B cell (primary cell): ENCODE data around the gene TOMM6. TPM values are rescaled to one million over a fixed set of nuclear protein-coding genes. Genes with fewer than 3 reads are reported as not detected.

Experiments
- ATAC-seq: fragments of 200-7000 bp; cut with Tn5 transposase; one replicate; pipeline ENCODE4 v1.10.0; 2021; ENCODE audit warnings: low read depth, mild to moderate bottlenecking, moderate number of reproducible peaks, moderate library complexity
- CTCF ChIA-PET: fragments of 350-600 bp; sonication (Branson Sonifier 250); formaldehyde crosslinking; loops from one replicate; lab custom pipeline; 2021; ENCODE audit warnings: antibody characterized with exemption, inconsistent platforms; lab: Charles Lee
- POLR2A ChIA-PET: fragments of 350-600 bp; sonication (Branson Sonifier 250); formaldehyde crosslinking; loops from one replicate; lab custom pipeline; 2021; ENCODE audit warnings: antibody characterized with exemption; lab: Charles Lee
- DNase-seq: peaks from one replicate; pipeline ENCODE4 v3.0.0; 2013
- H2AFZ ChIP-seq: 2 replicates; pipeline ENCODE4 v1.6.1; 2012; ENCODE audit warnings: mild to moderate bottlenecking, low read depth, low read length; ENCODE audit not compliant: insufficient read depth, poor library complexity, severe bottlenecking
- H3K27ac ChIP-seq, 2 donors: 1 replicate in 1 of 2; 2 replicates in 1 of 2; pipeline ENCODE4 v1.5.1; 2012 to 2013; ENCODE audit warnings: low read length in 2 of 2, mild to moderate bottlenecking in 2 of 2, moderate library complexity in 1 of 2
- H3K27me3 ChIP-seq, 4 experiments: fragments of 200-600 bp in 1 of 4; sonication (generic) in 1 of 4; replicated peaks in 1 of 4; 1 replicate in 2 of 4; 2 replicates in 2 of 4; pipeline versions ENCODE4 v1.6.1 to v1.7.0; 2013 to 2016; ENCODE audit warnings: low read length in 3 of 4, mild to moderate bottlenecking in 2 of 4, mixed read lengths in 1 of 4, moderate library complexity in 1 of 4; ENCODE audit not compliant: insufficient read depth in 4 of 4, control insufficient read depth in 3 of 4; ENCODE audit errors: control extremely low read depth in 1 of 4
- H3K36me3 ChIP-seq, 2 experiments: replicated peaks in 1 of 2; 1 replicate in 1 of 2; 2 replicates in 1 of 2; pipeline versions ENCODE4 v1.6.1 to v1.7.1; 2013; ENCODE audit warnings: low read length in 1 of 2; ENCODE audit not compliant: insufficient read depth in 2 of 2, control insufficient read depth in 1 of 2; ENCODE audit errors: control extremely low read depth in 1 of 2, extremely low read depth in 1 of 2
- H3K4me1 ChIP-seq, 2 donors: fragments of 200-600 bp in 1 of 2; sonication (generic) in 1 of 2; 1 replicate in 1 of 2; 2 replicates in 1 of 2; pipeline versions ENCODE4 v1.5.1 to v1.6.1; 2013 to 2017; ENCODE audit warnings: low read length in 2 of 2; ENCODE audit not compliant: control insufficient read depth in 2 of 2, insufficient read depth in 2 of 2
- H3K4me2 ChIP-seq: replicated peaks from 2 replicates; pipeline ENCODE3; 2012; ENCODE audit warnings: mild to moderate bottlenecking, low read depth, low read length; ENCODE audit not compliant: poor library complexity, severe bottlenecking
- H3K4me3 ChIP-seq, 5 experiments: fragments of 200-600 bp in 1 of 5; sonication (generic) in 1 of 5; 1 replicate in 3 of 5; 2 replicates in 2 of 5; pipeline versions ENCODE4 v1.5.1 to v1.7.0; 2011 to 2016; ENCODE audit warnings: low read length in 4 of 5, mild to moderate bottlenecking in 4 of 5, low read depth in 2 of 5, control low read depth in 1 of 5, moderate library complexity in 1 of 5; ENCODE audit not compliant: insufficient read depth in 1 of 5; ENCODE audit errors: control extremely low read depth in 1 of 5, extremely low read depth in 1 of 5
- H3K79me2 ChIP-seq: fragments of 200-600 bp; sonication (generic); one replicate; pipeline ENCODE4 v1.6.0; 2016; ENCODE audit warnings: low read length; ENCODE audit not compliant: control insufficient read depth, insufficient read depth
- H3K9ac ChIP-seq: fragments of 200-600 bp; sonication (generic); 2 replicates; pipeline ENCODE4 v1.6.1; 2017; ENCODE audit warnings: mild to moderate bottlenecking, low read length, moderate library complexity
- H3K9me3 ChIP-seq, 3 donors: one replicate each; pipeline versions ENCODE4 v1.6.1 to v1.7.1; 2013; ENCODE audit warnings: low read length in 2 of 3; ENCODE audit not compliant: control insufficient read depth in 2 of 3, insufficient read depth in 1 of 3; ENCODE audit errors: control extremely low read depth in 1 of 3
- H4K20me1 ChIP-seq: 2 replicates; pipeline ENCODE4 v1.6.0; 2012; ENCODE audit warnings: mild to moderate bottlenecking, low read length; ENCODE audit not compliant: insufficient read depth, control insufficient read depth, poor library complexity, severe bottlenecking
- H3K27ac Mint-ChIP-seq: one replicate; pipeline ENCODE4 v1.8.0; 2021; ENCODE audit warnings: mixed read lengths
- H3K27me3 Mint-ChIP-seq: one replicate; pipeline ENCODE4 v1.8.0; 2021; ENCODE audit warnings: mixed read lengths
- H3K4me1 Mint-ChIP-seq: one replicate; pipeline ENCODE4 v1.8.0; 2021; ENCODE audit warnings: mixed read lengths
- H3K4me3 Mint-ChIP-seq: one replicate; pipeline ENCODE4 v1.8.0; 2021; ENCODE audit warnings: mixed read lengths
- H3K9me3 Mint-ChIP-seq: one replicate; pipeline ENCODE4 v1.8.0; 2022; ENCODE audit warnings: mixed read lengths; ENCODE audit not compliant: insufficient read depth
- EZH2 ChIP-seq: IDR thresholded peaks from 2 replicates; pipeline ENCODE4 v1.6.1; 2012; ENCODE audit warnings: borderline replicate concordance, low read depth, mild to moderate bottlenecking, moderate library complexity, low read length; ENCODE audit not compliant: insufficient read depth, poor library complexity, severe bottlenecking
- WGBS: methylation state at CpG from one replicate; pipeline ENCODE4 v1.1.5; 2013; ENCODE audit warnings: missing lambda C conversion rate; ENCODE audit not compliant: insufficient coverage; 5-methylcytosine and 5-hydroxymethylcytosine counted together
- intact Hi-C: fragments of 100-400 bp; cut with micrococcal nuclease; formaldehyde crosslinking; loops from one replicate; pipeline ENCODE4 v1.10.0; 2022
- polyA plus RNA-seq: library from polyadenylated mRNA; depleted of rRNA; stranded (reverse); fragments of >200 nt; gene quantifications from 2 replicates; pipeline ENCODE4 v1.2.3, GENCODE V29; 2012
- total RNA-seq, 2 donors: library from RNA; stranded (reverse); fragments of 120-200 nt in 1 of 2; gene quantifications; 1 replicate in 1 of 2; 2 replicates in 1 of 2; pipeline versions ENCODE4 v1.2.3 to v1.2.4, GENCODE V29; 2013 to 2022
- TF ChIP-seq, protein P1 (sequence below): fragments of 200-600 bp; IDR thresholded peaks from one replicate; pipeline ENCODE4 v1.8.0; 2022; ENCODE audit warnings: antibody characterized with exemption, mild to moderate bottlenecking

TOMM6 gene
- total and polyA plus RNA-seq, 2 donors (not counting 1 experiment from before 2014, with no cell fraction given): 117 to 239 TPM

DNA sequence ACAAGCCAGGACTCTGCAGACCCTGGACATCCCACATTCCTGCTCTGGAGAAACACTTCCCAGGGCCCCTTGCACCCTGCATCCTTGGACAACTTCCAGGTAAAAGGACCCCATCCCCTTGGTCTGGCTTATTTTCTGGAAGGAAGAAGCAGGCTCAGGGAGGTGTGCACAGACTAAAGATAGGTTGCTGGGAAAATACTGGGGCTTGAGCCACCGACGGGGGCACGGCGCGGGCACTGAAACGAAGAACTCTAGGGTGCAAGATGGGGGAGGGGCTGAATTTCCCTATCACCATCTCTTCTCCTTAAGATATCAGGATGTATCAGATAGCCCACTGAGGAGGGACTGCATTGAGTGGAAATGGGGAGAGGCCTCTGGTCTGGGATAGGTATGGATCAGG, 8.6 kb upstream of the TOMM6 start:
- CTCF ChIA-PET: interaction anchor here (0.6 to 3.4 kb wide), 4 partner anchors 8 to 412 kb away, joined by 3 to 20 read pairs (median 6); partner anchors contain the start of gene TOMM6
- H3K9me3 ChIP-seq: no peaks in the 10 kb centered on the region
- ATAC-seq (no peak), DNase-seq (no peak)
- TF ChIP-seq, protein P1, sequence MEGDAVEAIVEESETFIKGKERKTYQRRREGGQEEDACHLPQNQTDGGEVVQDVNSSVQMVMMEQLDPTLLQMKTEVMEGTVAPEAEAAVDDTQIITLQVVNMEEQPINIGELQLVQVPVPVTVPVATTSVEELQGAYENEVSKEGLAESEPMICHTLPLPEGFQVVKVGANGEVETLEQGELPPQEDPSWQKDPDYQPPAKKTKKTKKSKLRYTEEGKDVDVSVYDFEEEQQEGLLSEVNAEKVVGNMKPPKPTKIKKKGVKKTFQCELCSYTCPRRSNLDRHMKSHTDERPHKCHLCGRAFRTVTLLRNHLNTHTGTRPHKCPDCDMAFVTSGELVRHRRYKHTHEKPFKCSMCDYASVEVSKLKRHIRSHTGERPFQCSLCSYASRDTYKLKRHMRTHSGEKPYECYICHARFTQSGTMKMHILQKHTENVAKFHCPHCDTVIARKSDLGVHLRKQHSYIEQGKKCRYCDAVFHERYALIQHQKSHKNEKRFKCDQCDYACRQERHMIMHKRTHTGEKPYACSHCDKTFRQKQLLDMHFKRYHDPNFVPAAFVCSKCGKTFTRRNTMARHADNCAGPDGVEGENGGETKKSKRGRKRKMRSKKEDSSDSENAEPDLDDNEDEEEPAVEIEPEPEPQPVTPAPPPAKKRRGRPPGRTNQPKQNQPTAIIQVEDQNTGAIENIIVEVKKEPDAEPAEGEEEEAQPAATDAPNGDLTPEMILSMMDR: no peak
- no peak for TF ChIP-seq EZH2
- H3K27me3 ChIP-seq: no peaks in the 10 kb centered on the region
- H3K36me3 ChIP-seq: peaks cover 2 to 28% of the 10 kb centered on the region in 2 experiments
- no peaks in the 10 kb centered on the region for H3K27me3 Mint-ChIP-seq
- H3K79me2 ChIP-seq: peaks cover 8% of the 10 kb centered on the region
- H3K4me1 ChIP-seq: peaks cover 13 to 18% of the 10 kb centered on the region in 2 donors
- H3K27ac ChIP-seq: no peak overlapping the region
- intact Hi-C loops: loop anchor here (1.0 kb wide), 1 partner anchor 8 kb away; the partner anchor contains the start of gene TOMM6
- no CpG with 5 or more reads among the region's 6 CpGs for WGBS
- H3K4me3 Mint-ChIP-seq: peak overlapping the region; percentile 90
- peak overlapping the region; percentile 46 for H3K9ac ChIP-seq
- peak overlapping the region; percentile 52 for H2AFZ ChIP-seq
- H3K9me3 Mint-ChIP-seq: no peaks in the 10 kb centered on the region
- no peak overlapping the region for H3K27ac Mint-ChIP-seq
- POLR2A ChIA-PET: no interaction called here
- H4K20me1 ChIP-seq: no peaks in the 10 kb centered on the region
- peak overlapping the region; percentile 90 for H3K4me2 ChIP-seq
- H3K4me3 ChIP-seq: no peak overlapping the region
- H3K4me1 Mint-ChIP-seq: peaks cover 19% of the 10 kb centered on the region

DNA sequence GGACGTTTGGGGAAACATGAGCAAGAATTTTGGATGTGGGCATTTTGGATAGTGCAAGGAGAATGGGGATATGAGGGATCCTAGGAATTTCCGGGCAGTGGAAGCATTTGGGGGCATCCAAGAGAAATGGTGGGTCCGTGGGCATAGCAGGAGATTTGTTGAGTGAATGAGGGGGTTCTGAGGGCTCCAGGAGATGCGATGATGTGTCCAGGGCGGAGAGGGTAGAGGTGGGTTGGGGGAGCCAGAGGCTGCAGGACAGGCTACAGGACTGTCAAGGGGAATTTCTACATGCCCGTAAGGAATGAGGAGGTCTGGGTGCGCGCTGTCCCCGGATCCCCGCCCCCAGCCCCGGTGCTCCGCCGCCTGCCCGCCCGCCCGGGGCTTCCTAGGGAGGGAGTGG, 8.2 kb upstream of the TOMM6 start:
- H3K27ac ChIP-seq: no peak overlapping the region
- H3K9ac ChIP-seq: peak overlapping the region; percentile 46
- Mint-ChIP-seq H3K27ac (no peak overlapping the region), H3K9me3 (no peaks in the 10 kb centered on the region), H3K27me3 (no peaks in the 10 kb centered on the region), H3K4me3 (peak overlapping the region; percentile 90), H3K4me1 (peaks cover 22% of the 10 kb centered on the region)
- ChIA-PET POLR2A (interaction anchor here (0.5 to 1.0 kb wide), 3 partner anchors 117 to 793 kb away, joined by 3 read pairs; no protein-coding TSS in a partner anchor), CTCF (interaction anchor here (1.0 to 1.6 kb wide), 2 partner anchors 264 to 448 kb away, joined by 3 to 6 read pairs; no protein-coding TSS in a partner anchor)
- H3K27me3 ChIP-seq: no peaks in the 10 kb centered on the region
- H3K4me2 ChIP-seq: peak overlapping the region; percentile 90
- peaks cover 8% of the 10 kb centered on the region for H3K79me2 ChIP-seq
- H3K4me1 ChIP-seq: peaks cover 14 to 21% of the 10 kb centered on the region in 2 donors
- TF ChIP-seq, protein P1: no peak
- TF ChIP-seq EZH2: no peak
- H3K9me3 ChIP-seq: no peaks in the 10 kb centered on the region
- H4K20me1 ChIP-seq: no peaks in the 10 kb centered on the region
- peaks cover 2 to 25% of the 10 kb centered on the region in 2 experiments for H3K36me3 ChIP-seq
- H3K4me3 ChIP-seq: peak overlapping the region; percentile 34 to 67 (median 49)
- ATAC-seq (no peak), DNase-seq (no peak)
- intact Hi-C loops: loop anchor here (1.0 kb wide), 1 partner anchor 8 kb away; the partner anchor contains the start of gene TOMM6
- peak overlapping the region; percentile 52 for H2AFZ ChIP-seq
- 7% methylated on average over 16 of the region's 16 CpGs for WGBS
